HCT116 (cell line): ENCODE data around the gene ZNF79. TPM values are rescaled to one million over a fixed set of nuclear protein-coding genes. Genes with fewer than 3 reads are reported as not detected.

Experiments used
- ATAC-seq: fragments of 200-7000 bp; cut with Tn5 transposase; 2 replicates; pipeline ENCODE4 v1.9.1; 2020; ENCODE audit warnings: mild to moderate bottlenecking, moderate library complexity
- BruUV-seq: library from RNA; stranded (reverse); fragments of 400-500 nt; replicated peaks from 2 replicates; lab custom pipeline; 2021; lab: Mats Ljungman, UMichigan
- CTCF ChIA-PET: fragments of 300-600 bp; sonication (Branson Sonifier 250); formaldehyde crosslinking; loops from one replicate; lab custom pipeline; 2021; ENCODE audit warnings: antibody characterized with exemption; lab: Charles Lee
- POLR2A ChIA-PET: fragments of 300-600, 350-600 bp; sonication (Branson Sonifier 250); formaldehyde crosslinking; loops from one replicate; lab custom pipeline; 2021; ENCODE audit warnings: antibody characterized with exemption; lab: Charles Lee
- RAD21 ChIA-PET, 2 experiments: fragments of 300-600 bp; sonication (Branson Sonifier 250); formaldehyde crosslinking; loops; one replicate each; lab custom pipeline; 2023; ENCODE audit warnings: low total read pairs in 2 of 2; ENCODE audit not compliant: uncharacterized antibody in 2 of 2, unreplicated experiment in 2 of 2, low non-redundant PET in 1 of 2; lab: Charles Lee
- DNase-seq: peaks from one replicate; pipeline ENCODE4 v3.0.0-alpha.2; 2010; ENCODE audit warnings: low read depth, low spot score
- H2AFZ ChIP-seq: fragments of 200-600 bp; shearing (Covaris generic), sonication (generic); 2 replicates; pipeline ENCODE4 v1.6.1; 2017; ENCODE audit warnings: low read depth, mixed run types, mixed read lengths, antibody characterized with exemption, low read length; ENCODE audit not compliant: poor library complexity, severe bottlenecking
- H3K27ac ChIP-seq: 2 replicates; pipeline ENCODE4 v1.5.1; 2012; ENCODE audit warnings: low read depth, low read length
- H3K27me3 ChIP-seq: fragments of 200-600 bp; sonication (generic); 2 replicates; pipeline ENCODE4 v1.6.1; 2016; ENCODE audit warnings: mixed run types, low read length, mixed read lengths; ENCODE audit not compliant: insufficient read depth
- H3K36me3 ChIP-seq, 2 experiments: fragments of 200-500 bp in 1 of 2; fragments of 200-600 bp in 1 of 2; sonication (Bioruptor generic) in 1 of 2; sonication (generic) in 1 of 2; 2 replicates each; pipeline versions ENCODE4 v1.5.1 to v1.6.1; 2014 to 2016; ENCODE audit warnings: low read length in 2 of 2, inconsistent platforms in 1 of 2, mixed read lengths in 1 of 2, mixed run types in 1 of 2; ENCODE audit not compliant: insufficient read depth in 2 of 2, control insufficient read depth in 1 of 2
- H3K4me1 ChIP-seq, 2 experiments: fragments of 200-600 bp in 1 of 2; sonication (generic) in 1 of 2; 2 replicates each; pipeline versions ENCODE4 v1.5.1 to v1.6.1; 2012 to 2017; ENCODE audit warnings: low read length in 2 of 2, inconsistent platforms in 1 of 2, mild to moderate bottlenecking in 1 of 2, mixed read lengths in 1 of 2, mixed run types in 1 of 2, moderate library complexity in 1 of 2; ENCODE audit not compliant: insufficient read depth in 2 of 2, control insufficient read depth in 1 of 2
- H3K4me2 ChIP-seq: fragments of 200-600 bp; sonication (generic); 2 replicates; pipeline ENCODE4 v1.6.1; 2017; ENCODE audit warnings: mixed run types, low read length, mixed read lengths
- H3K4me3 ChIP-seq, 2 experiments: fragments of 200-600 bp in 1 of 2; sonication (generic) in 1 of 2; replicated peaks in 1 of 2; 2 replicates each; pipeline ENCODE4 v1.5.1; 2011 to 2016; ENCODE audit warnings: low read length in 2 of 2, control low read depth in 1 of 2, low read depth in 1 of 2, mild to moderate bottlenecking in 1 of 2, mixed read lengths in 1 of 2, mixed run types in 1 of 2
- H3K79me2 ChIP-seq: fragments of 200-600 bp; sonication (generic); 2 replicates; pipeline ENCODE4 v1.6.1; 2017; ENCODE audit warnings: mild to moderate bottlenecking, mixed run types, low read length, moderate library complexity, mixed read lengths; ENCODE audit not compliant: insufficient read depth
- H3K9ac ChIP-seq: fragments of 200-600 bp; sonication (generic); 2 replicates; pipeline ENCODE4 v1.6.1; 2016; ENCODE audit warnings: low read length, mixed read lengths
- H3K9me2 ChIP-seq: fragments of 200-600 bp; sonication (generic), shearing (Covaris generic); 2 replicates; pipeline ENCODE4 v1.6.1; 2017; ENCODE audit warnings: mixed run types, mild to moderate bottlenecking, moderate library complexity; ENCODE audit not compliant: insufficient read depth
- H3K9me3 ChIP-seq, 2 experiments: fragments of 200-500 bp in 1 of 2; fragments of 200-600 bp in 1 of 2; sonication (Bioruptor generic) in 1 of 2; sonication (generic) in 1 of 2; 2 replicates each; pipeline ENCODE4 v1.6.1; 2014 to 2017; ENCODE audit warnings: low read length in 2 of 2, mixed read lengths in 2 of 2, inconsistent platforms in 1 of 2, low read depth in 1 of 2, mild to moderate bottlenecking in 1 of 2, mixed run types in 1 of 2, moderate library complexity in 1 of 2; ENCODE audit not compliant: control insufficient read depth in 1 of 2, insufficient read depth in 1 of 2
- H4K20me1 ChIP-seq: fragments of 200-600 bp; sonication (generic), shearing (Covaris generic); 2 replicates; pipeline ENCODE4 v1.6.1; 2017; ENCODE audit warnings: mixed run types, mild to moderate bottlenecking, moderate library complexity; ENCODE audit not compliant: insufficient read depth
- CEBPB ChIP-seq: IDR thresholded peaks from 2 replicates; pipeline ENCODE4 v1.6.1; 2012; ENCODE audit warnings: low read depth
- CTCF ChIP-seq, 3 experiments: fragments of 200-600 bp in 1 of 3; sonication (generic) in 1 of 3; IDR thresholded peaks in 2 of 3; conservative IDR thresholded peaks in 1 of 3; 2 replicates each; pipeline ENCODE4 v1.5.1; 2012 to 2017; ENCODE audit warnings: low read depth in 2 of 3, low read length in 2 of 3, antibody characterized with exemption in 1 of 3, borderline replicate concordance in 1 of 3, control low read depth in 1 of 3, mild to moderate bottlenecking in 1 of 3, mixed read lengths in 1 of 3, mixed run types in 1 of 3, moderate library complexity in 1 of 3; ENCODE audit not compliant: insufficient read depth in 1 of 3
- ELF1 ChIP-seq: IDR thresholded peaks from 2 replicates; pipeline ENCODE4 v1.6.1; 2012; ENCODE audit warnings: low read depth, borderline replicate concordance
- EZH2 ChIP-seq: fragments of 200-600 bp; sonication (generic); IDR thresholded peaks from 2 replicates; pipeline ENCODE4 v1.6.1; 2017; ENCODE audit warnings: antibody characterized with exemption, mixed run types
- EZH2phosphoT487 ChIP-seq: fragments of 200-600 bp; IDR thresholded peaks from 2 replicates; pipeline ENCODE4 v1.6.1; 2018; ENCODE audit warnings: antibody characterized with exemption, borderline replicate concordance
- FOSL1 ChIP-seq: IDR thresholded peaks from 2 replicates; pipeline ENCODE4 v1.6.1; 2012; ENCODE audit warnings: low read depth
- RAD21 ChIP-seq: IDR thresholded peaks from 2 replicates; pipeline ENCODE4 v1.6.1; 2012; ENCODE audit warnings: low read depth, mild to moderate bottlenecking
- REST ChIP-seq: IDR thresholded peaks from 2 replicates; pipeline ENCODE4 v1.6.1; 2012; ENCODE audit warnings: low read depth
- SIN3A ChIP-seq: IDR thresholded peaks from 2 replicates; pipeline ENCODE4 v1.6.1; 2012; ENCODE audit warnings: low read depth
- TCF7L2 ChIP-seq: IDR thresholded peaks from 2 replicates; pipeline ENCODE4 v1.7.0; 2011; ENCODE audit warnings: borderline replicate concordance, inconsistent platforms; ENCODE audit not compliant: insufficient read depth, insufficient read length; ENCODE audit errors: extremely low read depth
- ZNF274 ChIP-seq: fragments of 200-500 bp; sonication (Bioruptor generic); IDR thresholded peaks from 2 replicates; pipeline ENCODE4 v1.6.1; 2014; ENCODE audit warnings: mild to moderate bottlenecking, low read depth, low read length, inconsistent platforms
- intact Hi-C: fragments of 100-400 bp; cut with micrococcal nuclease; formaldehyde crosslinking; loops from 2 replicates; pipeline ENCODE4 v1.10.0; 2022
- total RNA-seq: library from RNA; stranded (reverse); gene quantifications from one replicate; pipeline ENCODE4 v1.2.1, GENCODE V29; 2021; ENCODE audit not compliant: unreplicated experiment

Gene ZNF79
- total RNA-seq, 1 experiment from 2014 or later, result 5.3 TPM

- ChIA-PET CTCF (no interaction called here), RAD21 (no interaction called here), POLR2A (no interaction called here)
- Histone ChIP-seq H3K9ac (no peak overlapping the region), H3K4me1 (no peaks in the 10 kb centered on the region; a peak in 1 of 4 replicates), H2AFZ (no peak overlapping the region), H3K79me2 (no peaks in the 10 kb centered on the region), H3K9me2 (no peaks in the 10 kb centered on the region), H3K9me3 (no peaks in the 10 kb centered on the region), H4K20me1 (no peaks in the 10 kb centered on the region), H3K36me3 (peaks cover 0 to 5% of the 10 kb centered on the region in 2 experiments; a peak in 2 of 4 replicates), H3K27ac (no peak overlapping the region), H3K27me3 (no peaks in the 10 kb centered on the region), H3K4me2 (no peak overlapping the region), H3K4me3 (no peak overlapping the region)
- TF ChIP-seq CEBPB (no peak), SIN3A (no peak), ZNF274 (no peak), REST (no peak), EZH2 (no peak), FOSL1 (no peak), CTCF (IDR thresholded peaks at IDR 0.05 in 2 of 3, conservative IDR thresholded peaks at IDR 0.05 in 1 of 3; ENCODE audit: borderline replicate concordance in 1 of 3, insufficient read depth in 1 of 3, low read depth in 2 of 3, low read length in 2 of 3) (no peak), EZH2phosphoT487 (no peak), RAD21 (no peak), ELF1 (no peak), TCF7L2 (no peak)
- BruUV-seq, result no TSS peak
- no peak for ATAC-seq
- no peak for DNase-seq
- intact Hi-C loops, result no loop called here
These were observed 70.1 kb downstream of the ZNF79 start for GRCh38 chr9:127494304-127494702.

Other genes with a start within 250 kb of the ZNF79 start
- 8.8 TPM for gene GARNL3, start 159.6 kb upstream of the ZNF79 start, total RNA-seq
- 16.8 TPM for gene SLC2A8, start 27.2 kb upstream of the ZNF79 start, total RNA-seq
- 2,679 TPM for gene RPL12, start 27.0 kb downstream of the ZNF79 start, total RNA-seq
- 25.9 TPM for gene LRSAM1, start 27.1 kb downstream of the ZNF79 start, total RNA-seq
- gene STXBP1, start 187.9 kb downstream of the ZNF79 start, total RNA-seq, result 40.6 TPM